ENCODE results near the gene SNED1.

The SNED1 gene

DNA sequence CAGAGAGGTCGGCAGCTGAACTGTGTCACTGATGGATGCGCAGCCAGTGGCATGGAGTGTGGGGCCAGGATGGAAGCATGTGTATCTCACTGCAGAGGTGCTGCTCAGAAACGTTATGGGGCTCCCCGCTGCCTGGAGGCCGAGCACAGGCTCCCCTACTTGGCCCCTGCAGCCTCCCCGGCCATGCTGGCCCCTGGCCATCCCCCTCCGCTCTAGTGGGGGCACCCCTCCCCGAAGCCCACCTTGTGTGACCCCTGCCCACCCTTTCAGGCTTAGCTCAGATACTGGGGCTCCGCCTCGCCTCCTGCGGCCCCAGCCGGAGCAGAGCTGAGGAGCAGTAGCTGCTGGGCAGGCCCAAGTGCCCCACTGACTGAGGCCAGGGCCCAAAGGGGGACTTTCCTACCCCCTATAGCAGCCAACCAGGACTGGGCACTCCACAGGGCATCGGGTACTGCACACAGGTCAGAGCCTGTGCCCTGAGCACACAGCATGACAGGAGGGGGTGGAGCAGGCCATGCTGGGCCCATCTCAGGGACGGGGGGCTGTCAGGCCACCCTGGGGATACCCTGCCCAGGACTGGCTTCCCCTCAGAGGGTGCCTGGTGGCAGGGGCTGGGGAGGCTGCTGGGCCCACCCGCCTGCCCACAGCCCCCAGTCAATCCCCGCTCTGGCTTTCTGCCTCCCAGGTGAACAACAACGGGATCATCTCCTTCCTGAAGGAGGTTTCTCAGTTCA, 31.3 kb downstream of the SNED1 start:
- DNase-seq (ENCODE audit: low read depth in 2 of 2) = no peak

DNA sequence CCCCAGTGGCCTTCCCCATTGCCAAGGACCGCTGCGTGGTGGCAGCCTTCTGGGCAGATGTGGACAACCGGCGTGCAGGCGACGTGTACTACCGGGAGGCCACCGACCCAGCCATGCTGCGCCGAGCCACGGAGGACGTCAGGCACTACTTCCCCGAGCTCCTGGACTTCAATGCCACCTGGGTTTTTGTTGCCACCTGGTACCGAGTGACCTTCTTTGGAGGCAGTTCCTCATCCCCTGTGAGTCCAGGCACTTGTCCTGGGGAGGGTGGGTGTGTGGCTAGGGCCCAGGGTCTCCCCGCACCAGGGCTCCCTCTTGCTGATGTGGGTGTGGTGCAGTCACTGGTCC, 31.9 kb downstream of the SNED1 start:
- DNase-seq (ENCODE audit: low read depth in 2 of 2) = no peak

DNA sequence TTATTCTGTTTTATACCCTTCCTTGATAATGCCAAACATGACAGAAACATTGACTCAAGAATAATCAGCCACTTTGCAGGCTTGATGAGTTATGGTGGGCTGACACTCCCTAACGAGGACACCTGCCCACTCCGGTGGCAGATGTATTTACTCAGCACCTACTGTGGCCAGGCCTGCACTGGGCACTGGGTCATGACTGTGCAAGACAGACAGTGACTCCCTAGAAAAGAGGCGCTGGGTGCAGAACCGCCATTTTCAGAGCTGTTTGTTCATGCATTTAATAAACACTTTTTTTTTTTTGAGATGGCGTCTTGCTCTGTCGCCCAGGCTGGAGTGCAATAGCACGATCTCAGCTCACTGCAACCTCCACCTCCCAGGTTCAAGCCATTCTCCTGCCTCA, 32.5 kb downstream of the SNED1 start:
- no peak for DNase-seq (ENCODE audit: low read depth in 2 of 2)

DNA sequence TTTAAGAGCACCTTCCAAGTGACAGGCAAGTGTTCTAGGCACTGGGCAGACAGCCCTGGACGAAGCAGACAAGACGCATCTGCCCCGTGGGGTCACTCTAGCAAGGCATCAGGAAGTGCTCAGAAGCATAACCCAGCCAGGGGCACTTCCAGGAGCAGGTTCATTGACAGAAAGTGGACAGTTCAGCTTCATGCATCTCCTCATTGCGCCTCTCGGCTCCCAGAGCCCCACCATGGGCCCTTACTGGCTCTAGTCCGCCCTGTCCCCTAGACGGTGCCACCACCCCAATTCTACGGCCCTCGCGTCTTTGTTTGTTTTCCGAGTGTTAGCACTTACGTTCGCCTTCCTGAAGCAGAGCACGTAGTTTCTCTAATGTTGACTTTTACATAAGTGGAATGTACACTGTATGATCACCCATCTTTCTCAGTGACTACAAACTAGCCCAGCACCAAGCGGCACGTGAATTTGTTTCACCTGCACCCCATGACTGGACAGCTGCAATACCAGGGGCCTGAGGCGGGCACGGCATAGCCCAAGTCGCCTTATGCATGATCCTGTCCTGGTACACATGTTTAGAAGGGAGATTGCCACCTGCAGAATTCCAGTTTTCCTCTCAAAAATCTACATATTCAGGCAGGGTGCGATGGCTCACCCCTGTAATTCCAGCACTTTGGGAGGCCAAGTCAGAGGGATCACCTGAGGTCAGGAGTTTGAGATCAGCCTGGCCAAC, 33.2 kb downstream of the SNED1 start:
- no peak for DNase-seq (ENCODE audit: low read depth in 2 of 2)

DNA sequence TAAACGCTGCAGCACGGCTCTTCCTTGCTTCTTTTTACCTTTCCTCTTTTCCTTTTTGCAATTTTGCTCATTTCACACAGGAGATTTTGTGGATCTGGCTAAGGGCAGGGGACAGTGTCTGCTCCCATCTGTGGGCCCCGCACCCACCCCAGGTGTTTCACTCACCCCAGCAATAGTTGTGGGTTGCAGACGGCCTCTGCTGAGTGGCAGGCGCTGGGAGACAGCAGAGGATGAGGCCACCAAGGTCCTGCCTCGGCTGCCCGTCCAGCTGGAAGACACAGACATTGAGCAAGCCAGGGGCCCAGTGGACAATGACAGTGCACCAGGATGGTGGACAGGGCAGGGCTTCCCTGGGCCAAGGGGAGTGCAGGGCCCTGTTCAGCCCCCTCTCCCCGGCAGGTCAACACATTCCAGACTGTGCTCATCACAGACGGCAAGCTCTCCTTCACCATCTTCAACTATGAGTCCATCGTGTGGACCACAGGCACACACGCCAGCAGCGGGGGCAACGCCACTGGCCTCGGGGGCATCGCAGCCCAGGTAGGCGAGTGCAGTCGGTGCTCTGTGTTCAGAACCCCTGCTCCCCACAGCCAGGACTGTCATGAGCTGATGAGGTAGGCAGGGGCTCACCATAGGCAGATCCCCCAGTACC, 35.0 kb downstream of the SNED1 start:
- DNase-seq (ENCODE audit: low read depth in 2 of 2) = no peak

DNA sequence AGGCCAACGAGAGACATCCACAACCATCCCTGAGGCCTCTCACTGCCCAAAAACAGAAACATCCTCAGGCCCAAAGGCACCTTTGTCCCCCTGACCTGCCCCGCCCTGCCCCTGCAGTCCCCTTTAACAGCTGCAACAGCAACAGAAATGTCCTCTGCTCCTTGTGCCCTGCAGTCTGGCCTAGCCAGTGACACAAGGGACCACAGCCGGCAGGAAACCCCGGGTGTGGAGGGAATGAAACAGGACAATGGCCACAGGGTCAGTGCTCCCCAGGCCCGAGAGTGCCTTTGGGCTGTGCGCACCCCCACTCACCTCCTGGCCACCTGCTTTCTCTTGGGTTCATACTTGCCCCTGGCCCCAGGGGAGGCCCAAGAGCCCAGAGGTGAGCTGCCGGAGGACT, 35.6 kb downstream of the SNED1 start:
- DNase-seq (ENCODE audit: low read depth in 2 of 2) = no peak

DNA sequence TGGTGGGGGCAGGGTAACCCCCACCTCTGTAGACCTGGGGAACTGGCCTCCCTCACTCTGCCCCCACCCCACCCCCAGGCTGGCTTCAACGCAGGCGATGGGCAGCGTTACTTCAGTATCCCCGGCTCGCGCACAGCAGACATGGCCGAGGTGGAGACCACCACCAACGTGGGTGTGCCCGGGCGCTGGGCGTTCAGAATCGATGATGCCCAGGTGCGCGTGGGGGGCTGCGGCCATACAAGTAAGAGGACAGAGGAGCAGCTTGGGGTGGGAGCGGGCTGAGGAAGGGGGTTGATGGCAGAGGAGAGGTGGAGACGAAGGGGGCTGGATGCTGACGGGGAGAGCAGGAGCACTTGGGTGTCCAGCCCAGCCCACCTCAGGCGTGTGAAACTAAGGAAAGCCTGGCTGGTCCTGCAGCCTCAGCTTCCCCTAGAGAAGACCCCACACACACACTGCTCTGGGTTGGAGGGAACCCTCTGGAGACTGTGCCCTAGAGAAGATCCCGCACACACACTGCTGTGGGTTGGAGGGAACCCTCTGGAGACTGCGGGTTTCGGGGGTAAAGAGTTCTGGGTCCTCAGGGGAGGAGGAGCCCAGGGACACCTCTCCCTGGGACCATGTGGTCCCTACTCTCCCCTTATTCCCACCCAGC, 36.2 kb downstream of the SNED1 start:
- DNase-seq (ENCODE audit: low read depth in 2 of 2) = no peak

DNA sequence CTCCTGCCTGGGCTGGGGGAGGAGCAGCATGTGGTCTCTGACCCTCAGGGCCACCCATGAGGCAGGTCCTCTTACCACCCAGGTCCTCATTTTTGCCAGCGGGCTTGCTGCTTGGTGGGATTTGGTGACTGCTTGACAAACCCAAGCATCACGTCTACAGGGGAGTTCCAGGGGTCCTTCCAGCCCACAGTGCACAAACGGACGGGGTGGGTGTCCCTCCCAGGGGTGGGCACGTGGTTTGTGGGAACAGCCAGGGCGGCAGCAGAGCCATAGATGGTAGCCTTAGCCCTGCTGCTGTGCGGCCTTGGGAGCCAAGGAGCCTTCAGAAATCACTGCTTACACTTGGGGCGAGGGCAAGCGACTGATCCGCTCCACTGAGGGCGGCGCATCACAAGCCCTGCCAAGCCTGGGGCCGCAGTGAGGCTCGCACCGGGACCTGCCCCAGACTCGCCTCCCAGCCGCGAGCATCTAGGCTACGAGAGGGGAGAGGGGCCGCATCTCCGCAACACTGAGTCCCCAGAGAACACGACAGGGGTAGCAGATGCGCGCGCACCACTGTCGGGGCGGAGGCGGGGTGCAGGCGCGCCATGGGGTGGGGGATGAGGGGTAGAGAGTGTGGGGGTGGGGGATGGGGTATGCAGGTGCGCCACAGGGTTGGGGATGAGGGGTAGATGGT, 36.9 kb downstream of the SNED1 start:
- DNase-seq (ENCODE audit: low read depth in 2 of 2) = peak in 1 of 2 donors; percentile 49

DNA sequence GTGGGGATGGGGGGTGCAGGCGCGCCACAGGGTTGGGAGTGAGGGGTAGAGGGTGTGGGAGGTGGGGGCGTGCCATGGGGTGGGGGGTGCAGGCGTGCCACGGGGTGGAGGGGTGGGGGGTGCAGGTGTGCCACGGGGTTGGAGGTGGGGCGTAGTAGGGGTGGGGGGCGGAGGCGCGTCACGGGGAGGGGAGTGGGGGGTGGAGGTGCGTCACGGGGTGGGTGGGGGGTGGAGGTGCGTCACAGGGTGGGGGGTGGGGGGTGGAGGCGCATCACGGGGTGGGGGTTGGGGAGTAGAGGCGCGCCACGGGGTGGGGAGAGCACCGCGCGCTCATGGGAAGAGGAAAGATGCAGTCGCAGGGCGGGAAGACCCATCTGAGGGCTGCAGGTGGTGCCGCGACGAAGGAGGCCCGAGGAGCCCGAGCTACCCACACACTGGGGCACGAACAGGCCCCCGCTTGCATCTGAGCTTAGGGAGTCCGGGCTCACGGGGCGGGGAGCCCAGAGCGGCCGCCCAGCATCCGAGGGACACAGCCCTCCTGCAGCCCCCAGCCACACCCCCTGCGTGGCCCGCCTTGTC, 37.5 kb downstream of the SNED1 start:
- DNase-seq (ENCODE audit: low read depth in 2 of 2) = peak in 1 of 2 donors; percentile 41

DNA sequence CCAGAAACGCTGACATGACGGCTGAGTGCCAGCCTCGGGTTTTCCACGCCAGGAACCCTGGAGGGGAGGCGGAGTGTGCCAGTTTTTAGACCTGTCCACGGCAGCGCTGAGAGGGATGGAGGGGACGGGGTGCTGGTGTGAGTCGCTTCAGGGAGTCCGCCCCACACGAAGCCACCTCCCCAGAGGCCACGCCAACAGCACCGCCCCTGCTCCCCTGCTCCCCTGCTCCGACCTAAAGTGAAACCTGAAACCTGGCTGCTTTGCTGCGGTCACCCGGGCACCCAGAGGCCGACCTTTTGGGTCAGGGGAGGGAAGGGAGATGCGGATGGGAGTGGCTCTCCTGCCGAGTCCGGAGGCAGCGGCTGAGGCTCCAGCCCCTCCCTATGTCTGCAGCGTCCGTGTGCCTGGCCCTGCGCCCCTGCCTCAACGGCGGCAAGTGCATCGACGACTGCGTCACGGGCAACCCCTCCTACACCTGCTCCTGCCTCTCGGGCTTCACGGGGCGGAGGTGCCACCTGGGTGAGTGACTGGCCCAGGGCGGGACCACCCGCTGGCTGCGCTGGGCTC, 38.1 kb downstream of the SNED1 start:
- peak; percentile 18 to 56 for DNase-seq (ENCODE audit: low read depth in 2 of 2)

DNA sequence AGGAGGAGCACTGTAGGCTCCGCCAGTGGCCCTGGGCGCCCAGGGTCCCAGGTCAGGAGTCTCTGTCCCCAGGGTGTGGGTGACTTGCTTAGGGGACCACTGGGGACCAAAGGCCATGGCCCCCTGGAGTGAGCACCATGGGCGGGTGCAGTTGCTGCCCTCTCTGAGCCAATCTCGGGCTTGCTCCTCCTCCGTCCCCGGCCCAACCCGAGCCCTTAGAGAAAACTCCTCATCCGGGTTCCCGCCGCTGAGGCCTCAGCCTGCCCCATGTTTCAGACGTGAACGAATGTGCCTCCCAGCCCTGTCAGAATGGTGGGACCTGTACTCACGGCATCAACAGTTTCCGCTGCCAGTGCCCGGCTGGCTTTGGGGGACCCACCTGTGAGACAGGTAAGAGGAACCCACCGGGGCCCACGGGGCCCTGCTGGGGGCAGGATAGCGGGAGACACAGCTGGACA, 38.6 kb downstream of the SNED1 start:
- no peak for DNase-seq (ENCODE audit: low read depth in 2 of 2)

DNA sequence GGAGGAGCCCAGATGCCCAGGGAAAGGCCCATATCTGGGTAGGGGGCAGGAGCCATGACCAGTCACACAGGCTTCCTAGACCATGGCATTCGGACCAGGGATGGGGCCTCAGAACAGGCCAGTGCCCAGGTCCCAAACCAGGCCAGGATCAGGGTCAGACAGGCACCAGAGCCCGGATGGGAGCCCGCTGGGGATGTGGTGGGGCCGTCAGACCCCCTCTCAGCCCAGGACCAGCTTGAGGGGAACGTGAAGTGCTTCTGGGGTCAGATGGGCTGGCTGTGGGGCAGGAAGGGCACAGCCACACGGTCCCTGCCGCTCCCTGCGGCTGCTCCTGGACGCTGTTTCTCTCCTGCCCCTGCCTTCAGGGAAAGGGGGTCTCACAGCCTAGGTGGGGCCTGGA, 39.1 kb downstream of the SNED1 start:
- no peak for DNase-seq (ENCODE audit: low read depth in 2 of 2)

DNA sequence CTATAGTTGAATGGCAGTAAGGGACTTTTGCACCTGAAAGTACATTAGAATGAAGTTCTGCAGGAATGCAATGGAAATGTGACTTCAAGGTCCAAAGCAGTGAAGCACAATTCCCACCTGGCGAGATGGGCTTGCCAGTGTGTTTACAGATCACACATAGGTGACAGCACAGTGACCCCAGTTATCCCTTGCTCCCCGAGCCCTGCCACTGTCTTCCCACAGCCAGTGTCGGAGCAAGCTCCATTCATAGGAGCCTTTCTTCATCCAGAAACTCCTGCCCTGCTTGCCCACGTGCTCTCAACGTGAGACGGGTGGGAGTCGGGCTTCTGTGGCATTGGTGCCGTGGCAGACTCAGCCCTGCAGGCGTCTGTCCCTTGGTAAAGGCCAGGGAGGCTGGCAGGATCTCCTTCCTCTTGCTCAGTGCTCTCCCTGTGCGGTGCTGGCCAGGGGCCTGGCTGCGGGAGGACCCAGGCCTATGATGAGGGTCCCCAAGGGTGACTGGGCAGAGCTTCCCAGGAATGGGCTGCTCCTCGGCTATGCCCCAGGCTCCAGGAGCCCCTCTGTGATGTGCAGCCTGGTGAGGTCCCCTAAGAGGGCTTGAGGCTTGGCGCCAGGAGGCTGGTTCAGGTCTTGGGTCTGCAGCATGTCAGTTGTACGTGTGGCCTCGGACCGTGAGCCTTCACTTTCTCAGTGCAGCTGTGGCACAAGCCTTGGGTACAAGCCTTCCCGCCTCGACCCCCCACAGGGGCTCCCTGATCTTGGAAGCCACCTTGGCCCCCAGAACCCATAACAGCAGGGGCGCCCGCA, 40.2 kb downstream of the SNED1 start:
- DNase-seq (ENCODE audit: low read depth in 2 of 2) = no peak

DNA sequence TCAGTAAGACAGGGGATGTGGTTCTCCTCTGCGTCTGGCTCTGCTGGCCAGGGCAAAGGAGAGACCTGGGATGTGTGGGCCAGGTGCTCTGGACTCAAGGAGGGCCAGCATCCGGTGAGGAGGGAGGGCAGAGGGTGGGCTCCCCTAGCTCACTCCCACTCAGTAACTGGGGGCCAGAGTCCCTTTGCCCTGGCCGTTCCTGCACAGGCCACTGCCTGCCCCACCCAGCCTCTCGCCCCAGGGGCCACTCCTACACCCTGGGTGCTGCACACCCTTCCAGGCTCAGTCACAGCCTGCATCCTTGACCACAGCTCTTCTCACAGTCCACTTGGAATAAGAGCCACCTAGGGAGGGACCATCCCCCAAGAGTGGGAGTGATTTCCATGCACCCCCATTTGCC, 41.0 kb downstream of the SNED1 start:
- DNase-seq (ENCODE audit: low read depth in 2 of 2) = no peak

DNA sequence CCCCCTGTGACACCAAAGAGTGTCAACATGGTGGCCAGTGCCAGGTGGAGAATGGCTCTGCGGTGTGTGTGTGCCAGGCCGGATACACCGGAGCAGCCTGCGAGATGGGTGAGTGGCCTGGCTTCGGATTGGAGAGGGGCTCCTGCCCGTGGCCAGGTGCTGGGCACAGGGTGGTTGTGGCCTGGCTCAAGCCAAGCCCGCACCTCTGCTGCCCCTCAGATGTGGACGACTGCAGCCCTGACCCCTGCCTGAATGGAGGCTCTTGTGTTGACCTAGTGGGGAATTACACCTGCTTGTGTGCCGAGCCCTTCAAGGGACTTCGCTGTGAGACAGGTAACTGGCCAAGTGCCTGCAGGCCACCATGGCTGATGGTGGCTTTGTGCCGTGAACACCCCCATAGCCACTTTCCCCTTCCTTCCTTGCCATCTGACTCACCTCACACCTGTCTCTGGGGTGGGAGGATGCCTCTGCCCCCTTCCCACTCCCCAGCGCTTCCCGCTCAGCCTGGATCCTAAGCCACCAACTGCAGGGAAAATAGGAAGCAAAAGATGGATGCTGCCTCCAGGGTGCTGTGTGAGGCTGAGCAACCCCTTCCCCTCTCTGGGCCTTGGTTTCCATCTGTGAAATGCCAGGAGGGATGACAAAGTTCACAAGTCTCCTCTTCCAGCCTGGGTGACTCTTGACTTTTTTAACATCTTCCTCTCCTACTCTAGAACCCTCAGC, 41.8 kb downstream of the SNED1 start:
- no peak for DNase-seq (ENCODE audit: low read depth in 2 of 2)

DNA sequence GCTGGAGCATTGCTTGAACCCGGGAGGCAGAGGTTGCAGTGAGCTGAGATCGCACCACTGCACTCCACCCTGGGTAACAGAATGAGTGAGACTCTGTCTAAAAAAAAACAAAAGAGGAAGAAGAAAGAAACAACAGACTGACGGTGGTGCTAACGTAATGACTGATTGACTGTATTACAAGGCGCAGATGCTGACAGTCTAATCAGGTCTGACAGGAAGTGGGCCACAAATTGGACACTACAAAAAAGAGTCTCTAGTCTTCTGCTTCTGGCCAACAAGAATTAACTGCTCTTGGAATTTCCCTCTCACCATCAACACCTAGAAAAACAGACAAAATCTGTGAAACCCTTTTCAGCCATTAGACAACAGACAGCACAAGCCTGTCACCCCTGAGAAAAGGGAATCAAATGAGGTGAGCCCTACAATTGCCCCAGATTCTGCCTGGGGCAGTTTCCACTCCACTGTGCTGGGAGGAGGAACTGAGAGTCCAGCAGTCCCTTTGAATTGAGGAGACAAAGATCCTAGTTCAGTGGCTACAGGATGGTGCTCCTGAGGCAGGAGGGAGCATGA, 43.3 kb downstream of the SNED1 start:
- DNase-seq (ENCODE audit: low read depth in 2 of 2) = no peak

DNA sequence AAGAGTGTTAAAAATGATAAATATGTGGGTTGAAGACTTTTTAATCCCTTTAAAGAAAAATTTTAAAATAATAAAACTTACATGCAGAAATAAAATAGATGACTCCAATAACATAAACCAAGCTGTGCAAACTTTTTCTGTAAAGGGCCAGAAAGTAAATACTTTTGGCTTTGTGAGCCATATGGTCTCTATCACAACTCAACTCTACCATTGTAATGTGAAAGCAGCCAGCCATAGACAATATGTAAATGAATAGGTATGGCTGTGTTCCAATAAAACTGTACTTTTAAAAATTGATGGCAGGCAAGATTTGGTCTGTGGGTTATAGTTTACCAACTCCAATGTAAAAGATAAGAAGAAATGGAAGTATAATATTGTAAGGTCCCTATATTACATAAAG, 45.2 kb downstream of the SNED1 start:
- DNase-seq (ENCODE audit: low read depth in 2 of 2) = no peak

DNA sequence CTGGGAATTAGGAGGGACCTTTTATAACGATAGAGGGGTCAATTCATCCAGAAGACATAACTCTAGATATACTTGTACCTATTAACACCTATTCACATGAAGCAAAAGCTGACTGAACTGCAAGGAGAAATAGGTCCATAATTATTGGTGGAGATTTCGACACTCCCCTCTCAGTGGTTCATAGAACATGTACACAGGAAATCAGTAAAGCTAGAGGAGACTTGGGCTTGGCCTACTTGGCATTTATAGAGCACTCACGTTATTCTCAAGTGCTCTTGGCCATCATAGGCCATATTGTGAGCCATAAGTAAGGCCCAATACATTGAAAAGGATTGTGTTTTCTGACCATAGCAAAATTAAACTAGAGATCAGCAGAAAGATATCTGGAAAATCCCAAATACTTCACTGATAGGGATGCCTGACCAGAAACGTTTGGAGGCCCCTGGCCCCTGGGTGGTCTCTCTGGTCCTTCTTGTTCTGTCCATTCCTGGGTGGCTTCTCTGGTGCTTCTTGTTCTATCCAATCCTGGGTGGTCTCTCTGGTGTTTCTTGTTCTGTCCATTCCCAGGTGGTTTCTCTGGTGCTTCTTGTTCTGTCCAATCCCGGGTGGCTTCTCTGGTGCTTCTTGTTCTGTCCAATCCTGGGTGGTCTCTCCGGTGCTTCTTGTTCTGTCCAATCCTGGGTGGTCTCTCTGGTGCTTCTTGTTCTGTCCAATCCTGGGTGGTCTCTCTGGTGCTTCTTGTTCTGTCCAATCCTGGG, 49.0 kb downstream of the SNED1 start:
- no peak for DNase-seq (ENCODE audit: low read depth in 2 of 2)

Measured in stimulated activated CD8-positive, alpha-beta memory T cell treated with anti-CD3 and anti-CD28 coated beads, Interleukin-7, amount 100 ng/mL, for 4 hours (primary cell).